ENCODE data around the gene RIN2.

DNA sequence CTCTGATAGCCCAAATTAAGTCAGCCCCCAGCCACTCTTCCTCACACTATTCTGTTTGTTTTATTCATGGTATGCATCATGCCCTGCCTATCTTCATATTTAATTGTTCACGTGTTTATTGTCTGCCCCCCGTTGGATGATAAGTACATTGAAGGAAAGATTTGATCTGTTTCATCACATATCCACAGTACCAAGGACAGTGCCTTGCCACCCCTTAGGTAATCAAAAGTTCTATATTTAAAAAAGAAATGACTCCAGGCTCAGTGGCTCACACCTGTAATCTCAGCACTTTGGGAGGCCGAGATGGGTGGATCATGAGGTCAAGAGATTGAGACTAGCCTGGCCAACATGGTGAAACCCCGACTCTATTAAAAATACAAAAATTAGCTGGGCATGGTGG, 10.2 kb upstream of the RIN2 start:
- TF ChIP-seq ZNF274 (IDR thresholded peaks at IDR 0.05; ENCODE audit: low read depth, low read length) = no peak
- no peak for TF ChIP-seq YY1 (IDR thresholded peaks at IDR 0.05; ENCODE audit: insufficient read depth, insufficient read length)
